Mononuclear cell (primary cell): ENCODE measurements around the gene SMCO4. TPM values are rescaled to one million over a fixed set of nuclear protein-coding genes. Genes with fewer than 3 reads are reported as not detected.

ENCODE experiments used
- H3K27me3 ChIP-seq: 2 replicates; pipeline ENCODE4 v1.6.0; 2011; ENCODE audit warnings: low read length, control low read depth; ENCODE audit not compliant: insufficient read depth
- H3K4me1 ChIP-seq: 2 replicates; pipeline ENCODE4 v1.5.1; 2011; ENCODE audit warnings: mild to moderate bottlenecking, low read length, control low read depth; ENCODE audit not compliant: insufficient read depth
- H3K4me3 ChIP-seq: 2 replicates; pipeline ENCODE4 v1.5.1; 2011; ENCODE audit warnings: mild to moderate bottlenecking, low read length, moderate library complexity
- H3K9me3 ChIP-seq: 2 replicates; pipeline ENCODE4 v1.5.1; 2011; ENCODE audit warnings: low read depth, mild to moderate bottlenecking, control low read depth, low read length
- total RNA-seq: library from RNA; depleted of rRNA; stranded (reverse); fragments of >200 nt; gene quantifications from one replicate; pipeline ENCODE4 v1.2.3, GENCODE V29; 2012

Gene SMCO4
- total RNA-seq, 1 donor = 3.3 TPM

GRCh38 chr11:93526641-93527583 is 16.3 kb downstream of the SMCO4 start:
- Histone ChIP-seq H3K4me1 (peaks cover 86% of the 10 kb centered on the region), H3K9me3 (no peaks in the 10 kb centered on the region), H3K27me3 (no peaks in the 10 kb centered on the region), H3K4me3 (no peak overlapping the region)

- Histone ChIP-seq H3K4me1 (peaks cover 90% of the 10 kb centered on the region), H3K4me3 (no peak overlapping the region), H3K27me3 (no peaks in the 10 kb centered on the region), H3K9me3 (no peaks in the 10 kb centered on the region)
Observed at GRCh38 chr11:93526346-93526633, 16.9 kb downstream of the SMCO4 start.

GRCh38 chr11:93525601-93526345 is 17.4 kb downstream of the SMCO4 start:
- H3K27me3 ChIP-seq = no peaks in the 10 kb centered on the region
- no peak overlapping the region for H3K4me3 ChIP-seq
- H3K9me3 ChIP-seq = no peaks in the 10 kb centered on the region
- H3K4me1 ChIP-seq = peaks cover 94% of the 10 kb centered on the region

- Histone ChIP-seq H3K4me3 (no peak overlapping the region), H3K9me3 (no peaks in the 10 kb centered on the region), H3K4me1 (peaks cover 88% of the 10 kb centered on the region), H3K27me3 (no peaks in the 10 kb centered on the region)
Observed at GRCh38 chr11:93524858-93525257, 18.3 kb downstream of the SMCO4 start.

GRCh38 chr11:93524173-93524536 is 19.0 kb downstream of the SMCO4 start:
- H3K4me3 ChIP-seq = no peak overlapping the region
- no peaks in the 10 kb centered on the region for H3K9me3 ChIP-seq
- H3K4me1 ChIP-seq = peaks cover 81% of the 10 kb centered on the region
- H3K27me3 ChIP-seq = no peaks in the 10 kb centered on the region

GRCh38 chr11:93520726-93521509 is 22.3 kb downstream of the SMCO4 start:
- Histone ChIP-seq H3K4me1 (peaks cover 52% of the 10 kb centered on the region), H3K4me3 (no peak overlapping the region), H3K9me3 (no peaks in the 10 kb centered on the region), H3K27me3 (no peaks in the 10 kb centered on the region)

GRCh38 chr11:93519179-93519578 is 24.0 kb downstream of the SMCO4 start:
- no peak overlapping the region for H3K4me3 ChIP-seq
- peaks cover 43% of the 10 kb centered on the region for H3K4me1 ChIP-seq
- H3K27me3 ChIP-seq = no peaks in the 10 kb centered on the region
- H3K9me3 ChIP-seq = no peaks in the 10 kb centered on the region

- Histone ChIP-seq H3K4me3 (no peak overlapping the region), H3K4me1 (peaks cover 32% of the 10 kb centered on the region), H3K27me3 (no peaks in the 10 kb centered on the region), H3K9me3 (no peaks in the 10 kb centered on the region)
Observed at GRCh38 chr11:93518081-93518480, 25.1 kb downstream of the SMCO4 start.

GRCh38 chr11:93517611-93518010 is 25.6 kb downstream of the SMCO4 start:
- Histone ChIP-seq H3K4me1 (peaks cover 30% of the 10 kb centered on the region), H3K4me3 (no peak overlapping the region), H3K9me3 (no peaks in the 10 kb centered on the region), H3K27me3 (no peaks in the 10 kb centered on the region)

GRCh38 chr11:93517041-93517440 is 26.1 kb downstream of the SMCO4 start:
- H3K27me3 ChIP-seq = no peaks in the 10 kb centered on the region
- H3K9me3 ChIP-seq = no peaks in the 10 kb centered on the region
- peaks cover 26% of the 10 kb centered on the region for H3K4me1 ChIP-seq
- H3K4me3 ChIP-seq = no peak overlapping the region

- Histone ChIP-seq H3K9me3 (no peaks in the 10 kb centered on the region), H3K27me3 (no peaks in the 10 kb centered on the region), H3K4me1 (peaks cover 13% of the 10 kb centered on the region), H3K4me3 (no peak overlapping the region)
Observed at GRCh38 chr11:93515441-93516025, 27.7 kb downstream of the SMCO4 start.

GRCh38 chr11:93514712-93515111 is 28.5 kb downstream of the SMCO4 start:
- Histone ChIP-seq H3K9me3 (no peaks in the 10 kb centered on the region), H3K27me3 (no peaks in the 10 kb centered on the region), H3K4me3 (no peak overlapping the region), H3K4me1 (peaks cover 13% of the 10 kb centered on the region)

- Histone ChIP-seq H3K4me1 (peaks cover 13% of the 10 kb centered on the region), H3K4me3 (no peak overlapping the region), H3K9me3 (no peaks in the 10 kb centered on the region), H3K27me3 (no peaks in the 10 kb centered on the region)
Observed at GRCh38 chr11:93513772-93514171, 29.4 kb downstream of the SMCO4 start.

GRCh38 chr11:93512949-93513667 is 30.1 kb downstream of the SMCO4 start:
- H3K9me3 ChIP-seq = no peaks in the 10 kb centered on the region
- peaks cover 13% of the 10 kb centered on the region for H3K4me1 ChIP-seq
- H3K4me3 ChIP-seq = no peak overlapping the region
- H3K27me3 ChIP-seq = no peaks in the 10 kb centered on the region
